ENCODE data around the gene LACTB. TPM values are rescaled to one million over a fixed set of nuclear protein-coding genes. Genes with fewer than 3 reads are reported as not detected.

The LACTB gene
- total and polyA plus RNA-seq, 2 experiments from 2014 or later: 27.3 to 35.8 TPM

DNA sequence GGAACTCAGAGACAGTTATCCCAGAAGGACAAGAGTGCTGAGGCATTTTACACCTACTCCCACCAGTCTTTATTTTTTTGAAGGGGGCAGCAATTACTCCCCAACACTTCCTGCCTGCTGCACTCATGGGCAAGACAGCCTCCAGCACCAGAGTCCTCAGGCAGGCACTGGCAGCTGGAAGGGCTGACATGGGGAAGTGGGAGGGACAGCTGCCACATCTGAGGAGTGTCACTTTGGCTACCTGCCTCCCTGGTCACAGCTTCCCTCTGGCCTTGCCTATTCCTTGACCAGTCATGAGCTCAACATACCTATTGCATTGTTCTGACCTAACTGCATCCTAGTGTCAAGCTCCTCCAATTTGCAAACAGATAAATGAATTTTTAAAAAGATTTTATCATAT, 10.2 kb upstream of the LACTB start:
- H3K4me3 ChIP-seq: no peak overlapping the region
- DNase-seq: no peak
- no peak overlapping the region for H3K27ac ChIP-seq
- H3K9ac ChIP-seq: no peak overlapping the region
- H2AFZ ChIP-seq: no peak overlapping the region
- H3K9me3 ChIP-seq (ENCODE audit: low read depth): no peaks in the 10 kb centered on the region
- peaks cover 29% of the 10 kb centered on the region for H3K4me1 ChIP-seq (ENCODE audit: insufficient read depth)
- H3K27me3 ChIP-seq (replicated peaks; ENCODE audit: insufficient read depth): no peaks in the 10 kb centered on the region
- in situ Hi-C loops (cut with MboI): no loop called here
- H3K4me2 ChIP-seq (ENCODE audit: unreplicated experiment): no peak overlapping the region
- no peaks in the 10 kb centered on the region for H4K20me1 ChIP-seq (ENCODE audit: insufficient read depth)
- TF ChIP-seq EZH2phosphoT487 (IDR thresholded peaks at IDR 0.05; ENCODE audit: insufficient read depth, low read depth): no peak
- no peak for TF ChIP-seq EZH2 (IDR thresholded peaks at IDR 0.05; ENCODE audit: insufficient read depth, poor library complexity, severe bottlenecking)
- no peaks in the 10 kb centered on the region for H3K79me2 ChIP-seq (ENCODE audit: insufficient read depth)
- no peaks in the 10 kb centered on the region for H3K9me2 ChIP-seq (ENCODE audit: insufficient read depth)
- peaks cover 25% of the 10 kb centered on the region for H3F3A ChIP-seq (ENCODE audit: insufficient read depth)
- H3K36me3 ChIP-seq (ENCODE audit: low read depth): no peaks in the 10 kb centered on the region

- peaks cover 25% of the 10 kb centered on the region for H3F3A ChIP-seq (ENCODE audit: insufficient read depth)
- no peaks in the 10 kb centered on the region for H4K20me1 ChIP-seq (ENCODE audit: insufficient read depth)
- no peak overlapping the region for H3K4me2 ChIP-seq (ENCODE audit: unreplicated experiment)
- H3K79me2 ChIP-seq (ENCODE audit: insufficient read depth): no peaks in the 10 kb centered on the region
- 97 to 99% methylated on average over 3 of the region's 3 CpGs for WGBS, 2 experiments (ENCODE audit: low coverage in 1 of 2, low lambda C conversion rate in 2 of 2, missing lambda C conversion rate in 2 of 2)
- no peak overlapping the region for H2AFZ ChIP-seq
- H3K27me3 ChIP-seq (replicated peaks; ENCODE audit: insufficient read depth): no peaks in the 10 kb centered on the region
- no peaks in the 10 kb centered on the region for H3K9me2 ChIP-seq (ENCODE audit: insufficient read depth)
- TF ChIP-seq EZH2phosphoT487 (IDR thresholded peaks at IDR 0.05; ENCODE audit: insufficient read depth, low read depth) (no peak), EZH2 (IDR thresholded peaks at IDR 0.05; ENCODE audit: insufficient read depth, poor library complexity, severe bottlenecking) (no peak)
- peak overlapping the region; percentile 22 for H3K27ac ChIP-seq
- H3K4me3 ChIP-seq: no peak overlapping the region
- in situ Hi-C loops (cut with MboI): no loop called here
- no peaks in the 10 kb centered on the region for H3K9me3 ChIP-seq (ENCODE audit: low read depth)
- no peak overlapping the region for H3K9ac ChIP-seq
- no peaks in the 10 kb centered on the region for H3K36me3 ChIP-seq (ENCODE audit: low read depth)
- peaks cover 17% of the 10 kb centered on the region for H3K4me1 ChIP-seq (ENCODE audit: insufficient read depth)
- no peak for DNase-seq
These were observed 8.8 kb upstream of the LACTB start for GRCh38 chr15:63112871-63113270.

- Histone ChIP-seq H3K4me1 (ENCODE audit: insufficient read depth) (peaks cover 7% of the 10 kb centered on the region; the same call in 1 of the 2 replicates), H2AFZ (0 out of 2 replicates have a peak overlapping the region, but pooled peaks have one; percentile 25), H3K27ac (no peak overlapping the region), H3K9me3 (ENCODE audit: low read depth) (no peaks in the 10 kb centered on the region), H3K79me2 (ENCODE audit: insufficient read depth) (no peaks in the 10 kb centered on the region), H3K4me2 (ENCODE audit: unreplicated experiment) (no peak overlapping the region), H3K9me2 (ENCODE audit: insufficient read depth) (no peaks in the 10 kb centered on the region), H3K4me3 (no peak overlapping the region), H4K20me1 (ENCODE audit: insufficient read depth) (no peaks in the 10 kb centered on the region), H3F3A (ENCODE audit: insufficient read depth) (peaks cover 14% of the 10 kb centered on the region; the same call in 1 of the 2 replicates), H3K9ac (no peak overlapping the region), H3K27me3 (replicated peaks; ENCODE audit: insufficient read depth) (no peaks in the 10 kb centered on the region), H3K36me3 (ENCODE audit: low read depth) (no peaks in the 10 kb centered on the region)
- in situ Hi-C loops (cut with MboI): no loop called here
- no peak for DNase-seq
- TF ChIP-seq EZH2phosphoT487 (IDR thresholded peaks at IDR 0.05; ENCODE audit: insufficient read depth, low read depth) (no peak), EZH2 (IDR thresholded peaks at IDR 0.05; ENCODE audit: insufficient read depth, poor library complexity, severe bottlenecking) (no peak)
- WGBS, 2 experiments (ENCODE audit: low coverage in 1 of 2, low lambda C conversion rate in 2 of 2, missing lambda C conversion rate in 2 of 2): 9 to 11% methylated on average over 2 of the region's 2 CpGs
These were observed 7.2 kb upstream of the LACTB start for GRCh38 chr15:63114465-63114864.

DNA sequence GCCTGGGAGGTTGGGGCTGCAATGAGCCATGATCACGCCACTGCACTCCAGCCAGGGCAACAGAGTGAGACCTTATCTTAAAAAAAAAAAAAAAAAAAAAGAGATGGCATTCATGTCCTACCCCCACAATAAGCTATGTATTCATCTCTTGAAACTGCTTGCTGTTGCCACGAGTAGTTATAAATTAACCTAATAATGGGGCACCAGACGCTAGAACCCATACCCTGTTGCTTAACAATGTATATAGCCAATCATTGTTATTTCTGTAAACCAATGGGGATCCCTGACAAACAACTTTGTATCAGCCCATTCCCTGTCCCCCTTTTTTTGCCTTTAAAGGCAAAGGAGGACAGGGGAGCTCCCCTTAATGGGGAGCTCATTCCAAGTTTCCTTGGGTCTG, 2.8 kb upstream of the LACTB start:
- H3K9me3 ChIP-seq (ENCODE audit: low read depth): no peaks in the 10 kb centered on the region
- TF ChIP-seq EZH2 (IDR thresholded peaks at IDR 0.05; ENCODE audit: insufficient read depth, poor library complexity, severe bottlenecking) (no peak), EZH2phosphoT487 (IDR thresholded peaks at IDR 0.05; ENCODE audit: insufficient read depth, low read depth) (no peak)
- H4K20me1 ChIP-seq (ENCODE audit: insufficient read depth): no peaks in the 10 kb centered on the region
- peaks cover 6% of the 10 kb centered on the region; the same call in 1 of the 2 replicates for H3F3A ChIP-seq (ENCODE audit: insufficient read depth)
- H3K4me2 ChIP-seq (ENCODE audit: unreplicated experiment): no peak overlapping the region
- no peaks in the 10 kb centered on the region; the same call in 1 of the 2 replicates for H3K4me1 ChIP-seq (ENCODE audit: insufficient read depth)
- peaks cover 13% of the 10 kb centered on the region for H3K79me2 ChIP-seq (ENCODE audit: insufficient read depth)
- in situ Hi-C loops (cut with MboI): no loop called here
- H3K4me3 ChIP-seq: no peak overlapping the region
- H3K9me2 ChIP-seq (ENCODE audit: insufficient read depth): no peaks in the 10 kb centered on the region
- H3K36me3 ChIP-seq (ENCODE audit: low read depth): no peaks in the 10 kb centered on the region
- no peak for DNase-seq
- H3K27me3 ChIP-seq (replicated peaks; ENCODE audit: insufficient read depth): no peaks in the 10 kb centered on the region
- H3K27ac ChIP-seq: no peak overlapping the region
- WGBS, 2 experiments (ENCODE audit: low coverage in 1 of 2, low lambda C conversion rate in 2 of 2, missing lambda C conversion rate in 2 of 2): 84 to 93% methylated on average over 3 of the region's 3 CpGs
- H3K9ac ChIP-seq: no peak overlapping the region
- H2AFZ ChIP-seq: no peak overlapping the region

Measured in GM23248 (cell line).